Activated T-cell treated with anti-CD3 and anti-CD28 coated beads, Interleukin-2, amount 50 U/mL, for 72 hours (primary cell): ENCODE results near the gene GPR107. TPM values are rescaled to one million over a fixed set of nuclear protein-coding genes. Genes with fewer than 3 reads are reported as not detected.
A peak's percentile ranks its signal among the peaks of the same experiment; 100 is the strongest.

Experiments
- ATAC-seq, 2 donors: fragments of 150-1000 bp; cut with Tn5 transposase; replicated peaks in 1 of 2; 2 replicates each; pipeline ENCODE4 v1.10.0; 2021; ENCODE audit warnings: moderate library complexity in 2 of 2, mild to moderate bottlenecking in 1 of 2
- DNase-seq, 2 donors: peaks; one replicate each; pipeline ENCODE4 v3.0.0; 2021 to 2022; ENCODE audit warnings: mixed read lengths in 1 of 2
- H3K27ac Mint-ChIP-seq: one replicate; pipeline ENCODE4 v1.8.0; 2022; ENCODE audit warnings: mild to moderate bottlenecking, moderate library complexity, mixed read lengths
- H3K27me3 Mint-ChIP-seq: one replicate; pipeline ENCODE4 v1.8.0; 2022; ENCODE audit warnings: low read depth, mixed read lengths
- H3K36me3 Mint-ChIP-seq, 2 donors: one replicate each; pipeline ENCODE4 v1.8.0; 2022; ENCODE audit warnings: mixed read lengths in 2 of 2, mild to moderate bottlenecking in 1 of 2; ENCODE audit not compliant: insufficient read depth in 2 of 2
- H3K4me1 Mint-ChIP-seq: one replicate; pipeline ENCODE4 v1.8.0; 2022; ENCODE audit warnings: low read depth, mixed read lengths
- H3K4me3 Mint-ChIP-seq, 2 donors: one replicate each; pipeline ENCODE4 v1.8.0; 2022; ENCODE audit warnings: mild to moderate bottlenecking in 2 of 2, mixed read lengths in 2 of 2, moderate library complexity in 2 of 2
- H3K9me3 Mint-ChIP-seq, 2 donors: one replicate each; pipeline ENCODE4 v1.8.0; 2022; ENCODE audit warnings: mixed read lengths in 2 of 2
- total RNA-seq, 2 donors: library from RNA; stranded (reverse); gene quantifications; one replicate each; pipeline ENCODE4 v1.2.3, GENCODE V29; 2022

GPR107 gene
- total RNA-seq, 2 donors from 2014 or later: 27.3 to 31.7 TPM

- H3K9me3 Mint-ChIP-seq: no peaks in the 10 kb centered on the region
- peaks cover 81% of the 10 kb centered on the region for H3K4me1 Mint-ChIP-seq
- peak overlapping the region; percentile 48 to 66 for H3K4me3 Mint-ChIP-seq
- peaks cover 5% of the 10 kb centered on the region in 2 donors for H3K36me3 Mint-ChIP-seq
- peaks cover 16% of the 10 kb centered on the region for H3K27me3 Mint-ChIP-seq
- peak overlapping the region; percentile 10 for H3K27ac Mint-ChIP-seq
- ATAC-seq: peak; percentile 79 to 82
- peak; percentile 65 to 75 for DNase-seq
Observed at GRCh38 chr9:130140706-130141105, 87.0 kb downstream of the GPR107 start.

GRCh38 chr9:130142056-130142455, 88.3 kb downstream of the GPR107 start:
- H3K9me3 Mint-ChIP-seq: no peaks in the 10 kb centered on the region
- no peak overlapping the region for H3K4me3 Mint-ChIP-seq
- DNase-seq (no peak), ATAC-seq (no peak)
- H3K27me3 Mint-ChIP-seq: peaks cover 24% of the 10 kb centered on the region
- H3K36me3 Mint-ChIP-seq: no peaks in the 10 kb centered on the region
- no peak overlapping the region for H3K27ac Mint-ChIP-seq
- peaks cover 80% of the 10 kb centered on the region for H3K4me1 Mint-ChIP-seq

GRCh38 chr9:130142641-130143040, 88.9 kb downstream of the GPR107 start:
- ATAC-seq: no peak
- DNase-seq: no peak
- H3K4me3 Mint-ChIP-seq: no peak overlapping the region
- no peaks in the 10 kb centered on the region for H3K36me3 Mint-ChIP-seq
- H3K27me3 Mint-ChIP-seq: peaks cover 24% of the 10 kb centered on the region
- H3K4me1 Mint-ChIP-seq: peaks cover 80% of the 10 kb centered on the region
- H3K27ac Mint-ChIP-seq: no peak overlapping the region
- no peaks in the 10 kb centered on the region for H3K9me3 Mint-ChIP-seq

GRCh38 chr9:130143279-130143893, 89.7 kb downstream of the GPR107 start:
- Mint-ChIP-seq H3K27me3 (peaks cover 24% of the 10 kb centered on the region), H3K4me3 (peak overlapping the region; percentile 34 to 58), H3K27ac (no peak overlapping the region), H3K36me3 (no peaks in the 10 kb centered on the region), H3K4me1 (peaks cover 78% of the 10 kb centered on the region), H3K9me3 (no peaks in the 10 kb centered on the region)
- no peak for DNase-seq
- no peak for ATAC-seq

- DNase-seq (peak in 1 of 2 donors; percentile 36), ATAC-seq (no peak)
- peaks cover 24% of the 10 kb centered on the region for H3K27me3 Mint-ChIP-seq
- peaks cover 72% of the 10 kb centered on the region for H3K4me1 Mint-ChIP-seq
- H3K27ac Mint-ChIP-seq: no peak overlapping the region
- peak overlapping the region; percentile 34 to 58 for H3K4me3 Mint-ChIP-seq
- no peaks in the 10 kb centered on the region for H3K36me3 Mint-ChIP-seq
- H3K9me3 Mint-ChIP-seq: no peaks in the 10 kb centered on the region
Observed at GRCh38 chr9:130143958-130144366, 90.3 kb downstream of the GPR107 start.

- ATAC-seq (no peak), DNase-seq (no peak)
- Mint-ChIP-seq H3K27me3 (peaks cover 24% of the 10 kb centered on the region), H3K36me3 (no peaks in the 10 kb centered on the region), H3K4me3 (peak overlapping the region in 1 of 2 donors; percentile 16), H3K27ac (peak overlapping the region; percentile 33), H3K9me3 (no peaks in the 10 kb centered on the region), H3K4me1 (peaks cover 64% of the 10 kb centered on the region)
Observed at GRCh38 chr9:130144703-130145102, 91.0 kb downstream of the GPR107 start.

GRCh38 chr9:130145658-130146057, 92.0 kb downstream of the GPR107 start:
- peaks cover 24% of the 10 kb centered on the region for H3K27me3 Mint-ChIP-seq
- no peak for DNase-seq
- no peak overlapping the region for H3K27ac Mint-ChIP-seq
- H3K9me3 Mint-ChIP-seq: no peaks in the 10 kb centered on the region
- H3K36me3 Mint-ChIP-seq: no peaks in the 10 kb centered on the region
- H3K4me3 Mint-ChIP-seq: no peak overlapping the region
- no peak for ATAC-seq
- peaks cover 55% of the 10 kb centered on the region for H3K4me1 Mint-ChIP-seq

- no peak overlapping the region for H3K4me3 Mint-ChIP-seq
- ATAC-seq (peak; percentile 18 to 56), DNase-seq (no peak)
- H3K36me3 Mint-ChIP-seq: no peaks in the 10 kb centered on the region
- peaks cover 41% of the 10 kb centered on the region for H3K4me1 Mint-ChIP-seq
- no peaks in the 10 kb centered on the region for H3K9me3 Mint-ChIP-seq
- peaks cover 24% of the 10 kb centered on the region for H3K27me3 Mint-ChIP-seq
- H3K27ac Mint-ChIP-seq: no peak overlapping the region
Observed at GRCh38 chr9:130147198-130147597, 93.5 kb downstream of the GPR107 start.

GRCh38 chr9:130147910-130148309, 94.2 kb downstream of the GPR107 start:
- no peak overlapping the region for H3K4me3 Mint-ChIP-seq
- no peak overlapping the region for H3K27ac Mint-ChIP-seq
- DNase-seq: no peak
- peaks cover 24% of the 10 kb centered on the region for H3K27me3 Mint-ChIP-seq
- peaks cover 41% of the 10 kb centered on the region for H3K4me1 Mint-ChIP-seq
- H3K36me3 Mint-ChIP-seq: no peaks in the 10 kb centered on the region
- H3K9me3 Mint-ChIP-seq: no peaks in the 10 kb centered on the region
- ATAC-seq: no peak

GRCh38 chr9:130149031-130149430, 95.3 kb downstream of the GPR107 start:
- Mint-ChIP-seq H3K27me3 (peaks cover 20% of the 10 kb centered on the region), H3K4me1 (peaks cover 32% of the 10 kb centered on the region), H3K4me3 (no peak overlapping the region), H3K9me3 (no peaks in the 10 kb centered on the region), H3K27ac (no peak overlapping the region), H3K36me3 (no peaks in the 10 kb centered on the region)
- DNase-seq (no peak), ATAC-seq (no peak)

- Mint-ChIP-seq H3K9me3 (no peaks in the 10 kb centered on the region), H3K4me3 (no peak overlapping the region), H3K4me1 (peaks cover 25% of the 10 kb centered on the region), H3K27me3 (peaks cover 12% of the 10 kb centered on the region), H3K36me3 (no peaks in the 10 kb centered on the region), H3K27ac (no peak overlapping the region)
- no peak for DNase-seq
- ATAC-seq: no peak
Observed at GRCh38 chr9:130149654-130150286, 96.1 kb downstream of the GPR107 start.

GRCh38 chr9:130150779-130151382, 97.2 kb downstream of the GPR107 start:
- H3K4me3 Mint-ChIP-seq: no peak overlapping the region
- H3K27ac Mint-ChIP-seq: no peak overlapping the region
- ATAC-seq (no peak), DNase-seq (no peak)
- peaks cover 9% of the 10 kb centered on the region for H3K27me3 Mint-ChIP-seq
- no peaks in the 10 kb centered on the region for H3K36me3 Mint-ChIP-seq
- H3K4me1 Mint-ChIP-seq: peaks cover 21% of the 10 kb centered on the region
- no peaks in the 10 kb centered on the region for H3K9me3 Mint-ChIP-seq

- DNase-seq (no peak), ATAC-seq (no peak)
- Mint-ChIP-seq H3K4me1 (peaks cover 2% of the 10 kb centered on the region), H3K27ac (no peak overlapping the region), H3K4me3 (no peak overlapping the region), H3K9me3 (no peaks in the 10 kb centered on the region), H3K27me3 (no peaks in the 10 kb centered on the region), H3K36me3 (no peaks in the 10 kb centered on the region)
Observed at GRCh38 chr9:130154816-130155215, 101.1 kb downstream of the GPR107 start.
